ENCODE measurements around the gene ADGRL3. TPM values are rescaled to one million over a fixed set of nuclear protein-coding genes. Genes with fewer than 3 reads are reported as not detected.

Gene ADGRL3
- total RNA-seq, 1 donor = under 0.01 TPM

GRCh38 chr4:61520166-61520565 lies 320.0 kb downstream of the ADGRL3 start:
- Histone ChIP-seq H3K9me3 (ENCODE audit: low read depth, low read length) (no peaks in the 10 kb centered on the region), H3K27me3 (ENCODE audit: insufficient read depth, low read length) (no peaks in the 10 kb centered on the region), H3K4me1 (ENCODE audit: insufficient read depth, low read length) (no peaks in the 10 kb centered on the region), H3K4me3 (ENCODE audit: low read length) (no peak overlapping the region)

DNA sequence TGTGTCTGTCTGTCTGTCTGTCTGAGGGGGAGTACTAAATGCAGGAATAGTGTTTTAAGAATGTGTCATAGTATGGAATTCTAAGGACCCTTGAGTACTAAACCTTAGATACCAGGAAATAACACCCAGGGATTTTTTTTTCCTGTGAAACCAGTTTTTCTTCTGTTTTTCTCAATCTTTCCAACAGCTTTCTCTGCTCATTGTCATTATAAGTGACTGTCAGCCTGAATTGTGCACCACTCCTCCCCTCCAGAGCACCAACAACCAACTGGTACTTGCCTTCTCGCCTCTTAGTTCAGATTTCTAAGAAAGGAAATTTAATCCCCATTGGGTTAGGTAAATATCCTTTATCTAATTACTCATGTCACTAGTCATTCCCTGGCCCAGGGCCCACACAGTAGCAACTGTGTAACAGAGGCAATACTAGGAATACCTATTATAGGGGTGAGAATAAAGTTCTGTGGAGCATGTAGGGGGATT lies 320.6 kb downstream of the ADGRL3 start:
- Histone ChIP-seq H3K4me1 (ENCODE audit: insufficient read depth, low read length) (no peaks in the 10 kb centered on the region), H3K27me3 (ENCODE audit: insufficient read depth, low read length) (no peaks in the 10 kb centered on the region), H3K9me3 (ENCODE audit: low read depth, low read length) (no peaks in the 10 kb centered on the region), H3K4me3 (ENCODE audit: low read length) (no peak overlapping the region)

DNA sequence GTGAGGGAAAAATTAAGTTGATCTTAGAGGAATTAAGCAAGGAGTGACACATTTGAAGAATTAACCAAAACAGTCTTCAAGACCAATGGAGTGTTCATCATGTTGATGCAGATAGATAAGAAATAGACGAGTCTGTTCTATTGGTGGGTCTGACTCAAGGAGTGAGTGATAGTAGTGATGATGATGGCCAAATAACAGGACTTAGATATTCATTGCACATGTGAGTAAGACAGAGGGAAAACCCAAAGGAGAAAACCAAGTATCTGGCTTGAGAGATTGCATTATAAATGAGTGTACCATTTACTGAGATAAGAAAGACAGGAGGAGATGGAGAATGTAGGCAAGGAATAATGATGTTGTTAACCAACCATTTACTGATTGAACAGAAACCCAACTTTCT lies 321.3 kb downstream of the ADGRL3 start:
- Histone ChIP-seq H3K4me3 (ENCODE audit: low read length) (no peak overlapping the region), H3K27me3 (ENCODE audit: insufficient read depth, low read length) (no peaks in the 10 kb centered on the region), H3K4me1 (ENCODE audit: insufficient read depth, low read length) (no peaks in the 10 kb centered on the region), H3K9me3 (ENCODE audit: low read depth, low read length) (no peaks in the 10 kb centered on the region)

GRCh38 chr4:61522312-61522711 lies 322.2 kb downstream of the ADGRL3 start:
- no peak overlapping the region for H3K4me3 ChIP-seq (ENCODE audit: low read length)
- no peaks in the 10 kb centered on the region for H3K27me3 ChIP-seq (ENCODE audit: insufficient read depth, low read length)
- no peaks in the 10 kb centered on the region for H3K4me1 ChIP-seq (ENCODE audit: insufficient read depth, low read length)
- no peaks in the 10 kb centered on the region for H3K9me3 ChIP-seq (ENCODE audit: low read depth, low read length)

- no peak overlapping the region for H3K4me3 ChIP-seq (ENCODE audit: low read length)
- H3K4me1 ChIP-seq (ENCODE audit: insufficient read depth, low read length) = no peaks in the 10 kb centered on the region
Measured at GRCh38 chr4:61527888-61528287, 327.8 kb downstream of the ADGRL3 start.

GRCh38 chr4:61528595-61528994 lies 328.5 kb downstream of the ADGRL3 start:
- Histone ChIP-seq H3K4me3 (ENCODE audit: low read length) (no peak overlapping the region), H3K9me3 (ENCODE audit: low read depth, low read length) (no peaks in the 10 kb centered on the region), H3K27me3 (ENCODE audit: insufficient read depth, low read length) (no peaks in the 10 kb centered on the region), H3K4me1 (ENCODE audit: insufficient read depth, low read length) (no peaks in the 10 kb centered on the region)

More at GRCh38 chr4:61527888-61528287, 327.8 kb downstream of the ADGRL3 start:
- Histone ChIP-seq H3K27me3 (ENCODE audit: insufficient read depth, low read length) (no peaks in the 10 kb centered on the region), H3K9me3 (ENCODE audit: low read depth, low read length) (no peaks in the 10 kb centered on the region)

DNA sequence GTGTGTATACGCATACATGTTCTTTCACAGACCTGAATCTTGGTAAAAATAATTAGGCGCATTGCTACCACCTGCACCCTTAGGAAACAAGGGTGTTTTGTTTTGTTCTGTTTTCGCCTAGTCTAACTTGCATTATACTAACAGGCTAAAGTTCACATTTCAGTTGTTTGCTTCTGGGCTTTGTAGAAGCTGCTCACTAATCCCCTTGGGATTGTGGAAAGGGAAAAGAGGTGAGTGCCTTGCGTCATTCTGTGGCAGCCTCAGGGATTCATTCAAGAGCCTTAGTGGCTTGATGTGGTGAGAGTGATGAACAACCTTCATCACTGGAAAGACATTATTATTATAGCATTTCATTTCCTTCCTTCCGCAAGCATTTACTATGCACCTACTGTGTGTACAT lies 331.1 kb downstream of the ADGRL3 start:
- Histone ChIP-seq H3K9me3 (ENCODE audit: low read depth, low read length) (no peaks in the 10 kb centered on the region), H3K27me3 (ENCODE audit: insufficient read depth, low read length) (no peaks in the 10 kb centered on the region), H3K4me1 (ENCODE audit: insufficient read depth, low read length) (no peaks in the 10 kb centered on the region), H3K4me3 (ENCODE audit: low read length) (no peak overlapping the region)

DNA sequence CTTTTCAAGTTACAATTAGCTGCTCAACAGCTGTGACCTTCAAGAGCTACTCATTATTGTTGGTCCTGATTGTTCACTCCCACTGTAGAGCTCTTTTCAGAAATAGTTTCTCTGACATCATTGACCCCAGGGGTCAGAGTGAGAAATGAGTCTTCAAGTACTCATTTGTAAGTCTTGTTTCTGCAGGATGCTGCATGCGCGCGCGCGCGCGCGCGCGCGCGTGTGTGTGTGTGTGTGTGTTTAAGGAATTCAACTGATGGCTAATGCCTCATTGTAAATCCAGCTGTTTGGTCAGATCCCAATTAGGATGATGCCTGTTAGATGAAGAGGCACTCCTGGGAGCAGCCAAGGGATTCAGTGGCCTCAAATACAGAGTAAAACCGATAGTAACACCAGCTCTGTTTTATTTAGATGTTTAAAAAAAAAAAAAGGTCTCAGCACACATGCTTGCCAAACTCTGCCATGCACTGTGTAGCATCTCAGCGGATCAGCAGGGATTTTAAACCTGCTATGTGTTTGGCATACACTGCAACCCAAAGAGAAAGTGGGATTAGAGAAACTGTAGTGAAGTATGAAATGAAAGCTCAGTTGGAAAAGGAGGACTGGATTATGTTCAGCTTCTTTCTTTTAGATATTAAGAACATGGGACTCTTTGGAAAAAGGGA lies 332.3 kb downstream of the ADGRL3 start:
- Histone ChIP-seq H3K4me3 (ENCODE audit: low read length) (no peak overlapping the region), H3K4me1 (ENCODE audit: insufficient read depth, low read length) (no peaks in the 10 kb centered on the region), H3K9me3 (ENCODE audit: low read depth, low read length) (no peaks in the 10 kb centered on the region), H3K27me3 (ENCODE audit: insufficient read depth, low read length) (no peaks in the 10 kb centered on the region)

- Histone ChIP-seq H3K4me1 (ENCODE audit: insufficient read depth, low read length) (no peaks in the 10 kb centered on the region), H3K27me3 (ENCODE audit: insufficient read depth, low read length) (no peaks in the 10 kb centered on the region), H3K4me3 (ENCODE audit: low read length) (no peak overlapping the region), H3K9me3 (ENCODE audit: low read depth, low read length) (no peaks in the 10 kb centered on the region)
Measured at GRCh38 chr4:61533140-61533539, 333.0 kb downstream of the ADGRL3 start.

DNA sequence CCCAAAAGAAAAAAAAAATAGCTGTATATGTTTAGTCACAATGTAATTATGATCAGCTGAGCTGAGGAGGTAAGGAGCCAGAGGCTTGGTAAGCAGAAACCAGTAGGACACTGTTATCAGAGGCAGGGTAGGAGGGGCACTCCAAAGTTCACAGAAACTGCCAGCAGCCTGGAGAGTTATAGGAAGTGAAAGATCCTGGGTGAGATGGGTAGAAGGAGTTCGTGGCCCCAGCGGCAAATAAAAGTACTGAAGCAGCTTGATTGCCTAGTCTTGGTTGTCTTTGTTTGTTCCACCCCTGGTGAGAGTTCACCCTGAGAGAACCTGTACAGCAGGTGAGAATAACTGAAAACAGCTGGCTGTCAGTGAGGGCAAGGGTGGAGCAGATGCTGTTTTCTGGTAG lies 340.8 kb downstream of the ADGRL3 start:
- Histone ChIP-seq H3K9me3 (ENCODE audit: low read depth, low read length) (no peaks in the 10 kb centered on the region), H3K4me1 (ENCODE audit: insufficient read depth, low read length) (no peaks in the 10 kb centered on the region), H3K4me3 (ENCODE audit: low read length) (no peak overlapping the region), H3K27me3 (ENCODE audit: insufficient read depth, low read length) (no peaks in the 10 kb centered on the region)

DNA sequence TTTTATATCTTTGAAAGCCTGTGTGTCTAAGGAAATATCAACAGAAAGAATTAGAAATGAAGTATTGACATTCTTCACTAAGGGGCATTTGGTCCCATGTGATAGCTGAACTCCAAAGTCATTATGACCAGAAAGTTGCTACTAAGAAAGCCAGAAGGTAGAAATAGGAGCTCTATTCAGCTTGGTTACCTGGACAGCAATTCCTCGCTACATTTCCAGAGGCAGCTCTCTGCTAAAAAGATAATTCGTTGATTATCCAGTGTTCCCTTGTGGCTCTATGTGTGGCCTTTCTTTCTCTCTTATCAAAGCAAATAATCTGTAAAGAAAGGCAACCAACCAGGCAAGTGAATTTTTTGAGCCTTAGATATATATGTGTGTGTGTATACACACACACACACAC lies 341.3 kb downstream of the ADGRL3 start:
- Histone ChIP-seq H3K27me3 (ENCODE audit: insufficient read depth, low read length) (no peaks in the 10 kb centered on the region), H3K4me3 (ENCODE audit: low read length) (no peak overlapping the region), H3K9me3 (ENCODE audit: low read depth, low read length) (no peaks in the 10 kb centered on the region), H3K4me1 (ENCODE audit: insufficient read depth, low read length) (no peaks in the 10 kb centered on the region)

- no peaks in the 10 kb centered on the region for H3K9me3 ChIP-seq (ENCODE audit: low read depth, low read length)
- H3K27me3 ChIP-seq (ENCODE audit: insufficient read depth, low read length) = no peaks in the 10 kb centered on the region
- no peaks in the 10 kb centered on the region for H3K4me1 ChIP-seq (ENCODE audit: insufficient read depth, low read length)
- H3K4me3 ChIP-seq (ENCODE audit: low read length) = no peak overlapping the region
Measured at GRCh38 chr4:61543976-61544375, 343.9 kb downstream of the ADGRL3 start.

GRCh38 chr4:61545902-61546480 lies 345.9 kb downstream of the ADGRL3 start:
- no peaks in the 10 kb centered on the region for H3K9me3 ChIP-seq (ENCODE audit: low read depth, low read length)
- no peaks in the 10 kb centered on the region for H3K27me3 ChIP-seq (ENCODE audit: insufficient read depth, low read length)
- no peaks in the 10 kb centered on the region for H3K4me1 ChIP-seq (ENCODE audit: insufficient read depth, low read length)
- no peak overlapping the region for H3K4me3 ChIP-seq (ENCODE audit: low read length)

GRCh38 chr4:61549336-61549735 lies 349.2 kb downstream of the ADGRL3 start:
- Histone ChIP-seq H3K4me1 (ENCODE audit: insufficient read depth, low read length) (no peaks in the 10 kb centered on the region), H3K9me3 (ENCODE audit: low read depth, low read length) (no peaks in the 10 kb centered on the region), H3K4me3 (ENCODE audit: low read length) (no peak overlapping the region), H3K27me3 (ENCODE audit: insufficient read depth, low read length) (no peaks in the 10 kb centered on the region)

- no peaks in the 10 kb centered on the region for H3K27me3 ChIP-seq (ENCODE audit: insufficient read depth, low read length)
- no peaks in the 10 kb centered on the region for H3K4me1 ChIP-seq (ENCODE audit: insufficient read depth, low read length)
- no peak overlapping the region for H3K4me3 ChIP-seq (ENCODE audit: low read length)
- H3K9me3 ChIP-seq (ENCODE audit: low read depth, low read length) = no peaks in the 10 kb centered on the region
Measured at GRCh38 chr4:61553557-61554125, 353.5 kb downstream of the ADGRL3 start.

- Histone ChIP-seq H3K4me3 (ENCODE audit: low read length) (no peak overlapping the region), H3K4me1 (ENCODE audit: insufficient read depth, low read length) (no peaks in the 10 kb centered on the region), H3K9me3 (ENCODE audit: low read depth, low read length) (no peaks in the 10 kb centered on the region), H3K27me3 (ENCODE audit: insufficient read depth, low read length) (no peaks in the 10 kb centered on the region)
Measured at GRCh38 chr4:61555789-61556188, 355.7 kb downstream of the ADGRL3 start.
